MM.1S (cell line): ENCODE measurements around the gene MRPS2.
"Not testable (repeated sequence)": the region's sequence is repeated elsewhere in the genome, so short reads cannot be mapped to it uniquely, and the experiment has no call there.

Source experiments
- DNase-seq: peaks from one replicate; pipeline ENCODE4 v3.0.0-alpha.2; 2015
- H2AFZ ChIP-seq: fragments of 300-600 bp; sonication (generic); 2 replicates; pipeline ENCODE4 v1.6.0; 2016; ENCODE audit warnings: antibody characterized with exemption, low read length
- H3F3A ChIP-seq: fragments of 300-600 bp; sonication (generic); 2 replicates; pipeline ENCODE4 v1.6.1; 2016; ENCODE audit warnings: mild to moderate bottlenecking, antibody characterized with exemption, low read length, moderate library complexity, mixed read lengths; ENCODE audit not compliant: insufficient read depth
- H3K27ac ChIP-seq: fragments of 300-600 bp; sonication (generic); 2 replicates; pipeline ENCODE4 v1.5.1; 2016; ENCODE audit warnings: mild to moderate bottlenecking, low read length
- H3K27me3 ChIP-seq: fragments of 300-600 bp; sonication (generic); replicated peaks from 2 replicates; pipeline ENCODE4 v1.6.0; 2016; ENCODE audit warnings: low read length; ENCODE audit not compliant: insufficient read depth
- H3K36me3 ChIP-seq: fragments of 300-600 bp; sonication (generic); replicated peaks from 2 replicates; pipeline ENCODE4 v1.6.1; 2016; ENCODE audit warnings: mild to moderate bottlenecking, low read length, mixed read lengths; ENCODE audit not compliant: insufficient read depth
- H3K4me1 ChIP-seq: fragments of 300-600 bp; sonication (generic); 2 replicates; pipeline ENCODE4 v1.6.1; 2016; ENCODE audit warnings: low read length, mixed read lengths
- H3K4me2 ChIP-seq: fragments of 300-600 bp; sonication (generic); 2 replicates; pipeline ENCODE4 v1.6.0; 2016; ENCODE audit warnings: low read depth, low read length
- H3K4me3 ChIP-seq: fragments of 300-600 bp; sonication (generic); 2 replicates; pipeline ENCODE4 v1.5.1; 2016; ENCODE audit warnings: low read length, mixed read lengths
- H3K79me2 ChIP-seq: fragments of 300-600 bp; sonication (generic); 2 replicates; pipeline ENCODE4 v1.6.1; 2016; ENCODE audit warnings: mixed run types, low read length, mixed read lengths
- H3K9ac ChIP-seq: fragments of 300-600 bp; sonication (generic); 2 replicates; pipeline ENCODE4 v1.6.1; 2016; ENCODE audit warnings: low read length, mixed read lengths
- H3K9me2 ChIP-seq: fragments of 300-600 bp; sonication (generic); replicated peaks from 2 replicates; pipeline ENCODE4 v1.6.1; 2016; ENCODE audit warnings: mild to moderate bottlenecking, low read length, mixed read lengths; ENCODE audit not compliant: insufficient read depth
- H3K9me3 ChIP-seq: fragments of 300-600 bp; sonication (generic); replicated peaks from 2 replicates; pipeline ENCODE4 v1.6.1; 2016; ENCODE audit warnings: mild to moderate bottlenecking, low read length, mixed read lengths; ENCODE audit not compliant: insufficient read depth
- H4K20me1 ChIP-seq: fragments of 300-600 bp; sonication (generic); 2 replicates; pipeline ENCODE4 v1.6.1; 2016; ENCODE audit warnings: mild to moderate bottlenecking, low read length, moderate library complexity, mixed read lengths; ENCODE audit not compliant: insufficient read depth
- EZH2 ChIP-seq: fragments of 300-600 bp; sonication (generic); optimal IDR thresholded peaks from 2 replicates; pipeline ENCODE3; 2017; ENCODE audit warnings: low read depth, mild to moderate bottlenecking, antibody characterized with exemption, low read length, mixed read lengths
- EZH2phosphoT487 ChIP-seq: fragments of 300-600 bp; sonication (generic); IDR thresholded peaks from 2 replicates; pipeline ENCODE4 v1.6.1; 2018; ENCODE audit warnings: antibody characterized with exemption, low read length
- TF ChIP-seq, protein P1 (sequence below): fragments of 300-600 bp; sonication (generic); IDR thresholded peaks from 2 replicates; pipeline ENCODE4 v1.5.1; 2016; ENCODE audit warnings: antibody characterized with exemption, low read length, mixed read lengths

Gene MRPS2

DNA sequence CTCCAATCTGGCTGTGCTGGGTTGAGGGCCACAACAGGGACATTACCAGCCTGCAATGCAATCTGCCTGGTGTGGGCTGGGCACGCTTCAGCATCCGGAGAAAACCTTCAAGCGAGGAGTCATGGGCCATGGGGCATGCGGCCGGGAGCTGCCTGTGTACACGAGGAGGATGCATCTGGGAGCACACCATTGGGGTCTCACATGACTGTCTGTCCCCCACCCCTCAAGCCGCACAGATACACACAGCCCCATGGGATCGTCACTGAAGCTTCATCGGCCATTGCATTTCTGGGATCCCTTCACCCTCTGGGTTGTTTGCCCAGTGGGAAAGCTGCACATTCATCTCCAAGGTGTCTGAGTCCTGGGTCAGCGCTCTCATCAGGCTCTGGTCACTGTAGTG is 30.6 kb downstream of the MRPS2 start:
- no peak for TF ChIP-seq EZH2
- TF ChIP-seq, protein P1, sequence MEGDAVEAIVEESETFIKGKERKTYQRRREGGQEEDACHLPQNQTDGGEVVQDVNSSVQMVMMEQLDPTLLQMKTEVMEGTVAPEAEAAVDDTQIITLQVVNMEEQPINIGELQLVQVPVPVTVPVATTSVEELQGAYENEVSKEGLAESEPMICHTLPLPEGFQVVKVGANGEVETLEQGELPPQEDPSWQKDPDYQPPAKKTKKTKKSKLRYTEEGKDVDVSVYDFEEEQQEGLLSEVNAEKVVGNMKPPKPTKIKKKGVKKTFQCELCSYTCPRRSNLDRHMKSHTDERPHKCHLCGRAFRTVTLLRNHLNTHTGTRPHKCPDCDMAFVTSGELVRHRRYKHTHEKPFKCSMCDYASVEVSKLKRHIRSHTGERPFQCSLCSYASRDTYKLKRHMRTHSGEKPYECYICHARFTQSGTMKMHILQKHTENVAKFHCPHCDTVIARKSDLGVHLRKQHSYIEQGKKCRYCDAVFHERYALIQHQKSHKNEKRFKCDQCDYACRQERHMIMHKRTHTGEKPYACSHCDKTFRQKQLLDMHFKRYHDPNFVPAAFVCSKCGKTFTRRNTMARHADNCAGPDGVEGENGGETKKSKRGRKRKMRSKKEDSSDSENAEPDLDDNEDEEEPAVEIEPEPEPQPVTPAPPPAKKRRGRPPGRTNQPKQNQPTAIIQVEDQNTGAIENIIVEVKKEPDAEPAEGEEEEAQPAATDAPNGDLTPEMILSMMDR: no peak
- TF ChIP-seq EZH2phosphoT487: no peak
- no peak overlapping the region for H3K4me2 ChIP-seq
- H3K9me2 ChIP-seq: no peaks in the 10 kb centered on the region
- no peaks in the 10 kb centered on the region for H3K27me3 ChIP-seq
- no peak overlapping the region for H3K27ac ChIP-seq
- H4K20me1 ChIP-seq: no peaks in the 10 kb centered on the region
- no peaks in the 10 kb centered on the region for H3F3A ChIP-seq
- H3K36me3 ChIP-seq: no peaks in the 10 kb centered on the region
- H3K9ac ChIP-seq: no peak overlapping the region
- DNase-seq: no peak
- H2AFZ ChIP-seq: no peak overlapping the region
- H3K79me2 ChIP-seq: no peaks in the 10 kb centered on the region
- H3K4me1 ChIP-seq: peaks cover 1% of the 10 kb centered on the region; the same call in 1 of the 2 replicates
- H3K4me3 ChIP-seq: no peak overlapping the region
- no peaks in the 10 kb centered on the region; the same call in 1 of the 2 replicates for H3K9me3 ChIP-seq

GRCh38 chr9:135533113-135533512 is 32.6 kb downstream of the MRPS2 start:
- Histone ChIP-seq H3K4me1 (peaks cover 6% of the 10 kb centered on the region; the same call in 1 of the 2 replicates), H3K9me3 (no peaks in the 10 kb centered on the region; the same call in 1 of the 2 replicates), H2AFZ (no peak overlapping the region), H3K27me3 (peaks cover 4% of the 10 kb centered on the region), H3K9me2 (no peaks in the 10 kb centered on the region), H4K20me1 (no peaks in the 10 kb centered on the region), H3F3A (no peaks in the 10 kb centered on the region), H3K4me3 (no peak overlapping the region), H3K9ac (no peak overlapping the region), H3K4me2 (no peak overlapping the region), H3K36me3 (no peaks in the 10 kb centered on the region), H3K27ac (no peak overlapping the region), H3K79me2 (no peaks in the 10 kb centered on the region)
- TF ChIP-seq, protein P1: no peak
- TF ChIP-seq EZH2: no peak
- no peak for TF ChIP-seq EZH2phosphoT487
- no peak for DNase-seq

DNA sequence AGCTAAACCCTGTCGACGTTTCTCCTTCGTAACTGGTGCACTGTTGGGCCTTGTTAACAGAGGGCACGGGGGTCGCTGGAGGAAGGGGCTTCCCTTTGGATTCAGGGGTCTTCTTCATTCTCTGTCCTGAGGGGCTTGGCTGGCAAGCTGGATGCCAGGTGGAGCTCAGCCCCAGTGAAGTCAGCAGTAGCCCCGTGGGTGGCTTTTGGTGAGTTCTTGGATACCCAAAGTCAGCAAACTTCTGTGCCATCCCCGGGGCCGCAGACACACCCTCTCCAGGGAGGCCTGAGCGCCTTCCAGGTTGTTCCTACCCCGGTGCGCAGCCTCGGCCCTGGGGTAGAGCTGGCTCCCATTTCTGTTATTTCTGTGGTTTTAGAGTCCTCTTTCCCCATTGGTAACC is 33.2 kb downstream of the MRPS2 start:
- H3K9ac ChIP-seq: no peak overlapping the region
- no peaks in the 10 kb centered on the region; the same call in 1 of the 2 replicates for H3K9me3 ChIP-seq
- TF ChIP-seq EZH2: no peak
- no peak for TF ChIP-seq EZH2phosphoT487
- TF ChIP-seq, protein P1: no peak
- no peak overlapping the region for H3K4me3 ChIP-seq
- H3K36me3 ChIP-seq: no peaks in the 10 kb centered on the region
- H3K9me2 ChIP-seq: no peaks in the 10 kb centered on the region
- no peaks in the 10 kb centered on the region for H3K79me2 ChIP-seq
- no peak overlapping the region for H3K27ac ChIP-seq
- no peak for DNase-seq
- H4K20me1 ChIP-seq: no peaks in the 10 kb centered on the region
- peaks cover 10% of the 10 kb centered on the region for H3K27me3 ChIP-seq
- H3K4me1 ChIP-seq: peaks cover 6% of the 10 kb centered on the region; the same call in 1 of the 2 replicates
- H3F3A ChIP-seq: no peaks in the 10 kb centered on the region
- no peak overlapping the region for H2AFZ ChIP-seq
- no peak overlapping the region for H3K4me2 ChIP-seq

DNA sequence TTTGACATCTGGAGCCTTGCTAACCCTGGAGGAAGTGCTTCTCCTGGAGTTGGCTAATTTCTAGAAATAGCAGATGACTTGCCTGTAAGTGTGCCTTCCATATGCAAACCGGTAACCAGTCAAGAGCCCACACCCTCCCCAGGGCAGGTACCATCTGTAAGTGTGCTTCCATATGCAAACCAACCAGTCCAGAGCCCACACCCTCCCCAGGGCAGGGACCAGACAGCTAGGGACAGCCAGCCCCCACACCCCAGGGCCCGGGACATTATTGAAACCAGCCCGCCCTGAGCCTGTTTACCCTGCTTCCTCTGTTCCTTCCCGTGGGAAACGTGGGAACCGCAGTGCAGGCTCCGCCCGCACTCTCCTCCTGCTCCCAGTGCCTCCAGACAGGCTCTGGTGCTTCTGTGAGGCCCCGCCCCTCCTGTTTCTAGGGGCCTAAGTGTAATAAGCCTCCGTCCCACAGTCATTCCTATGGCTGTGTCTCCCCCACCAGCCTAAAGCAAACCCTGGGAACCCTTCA is 33.8 kb downstream of the MRPS2 start:
- not testable (repeated sequence) for H3K9me2 ChIP-seq, H3K27ac ChIP-seq, H4K20me1 ChIP-seq, H3F3A ChIP-seq, H3K79me2 ChIP-seq, H3K4me2 ChIP-seq, DNase-seq, H3K36me3 ChIP-seq, H3K9me3 ChIP-seq, H3K9ac ChIP-seq, H2AFZ ChIP-seq, H3K4me3 ChIP-seq, H3K4me1 ChIP-seq
- peaks cover 14% of the 10 kb centered on the region for H3K27me3 ChIP-seq

DNA sequence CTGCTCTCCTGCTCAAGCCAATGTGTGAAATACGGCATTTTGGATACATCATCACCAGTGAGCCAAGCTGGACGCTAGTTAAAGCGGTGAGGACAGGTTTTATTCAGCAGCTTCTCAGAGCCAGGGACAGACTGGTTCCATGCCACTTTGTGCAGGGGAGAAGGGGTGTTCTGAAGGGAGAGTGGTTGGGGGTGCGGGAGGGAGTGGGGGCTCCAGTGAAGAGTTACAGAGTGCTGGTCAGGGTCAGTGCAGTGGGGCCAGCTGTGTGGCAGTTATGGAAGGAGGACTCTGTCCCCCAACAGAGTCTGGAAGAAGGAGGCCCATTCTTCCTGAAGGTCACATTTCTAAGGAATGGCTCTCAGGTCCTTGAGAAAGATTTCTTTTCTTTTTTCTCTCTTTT is 34.3 kb downstream of the MRPS2 start:
- not testable (repeated sequence) for H3F3A ChIP-seq, H3K4me1 ChIP-seq, H3K4me3 ChIP-seq, H3K27ac ChIP-seq, H3K9me3 ChIP-seq, H2AFZ ChIP-seq, DNase-seq, H3K4me2 ChIP-seq, H3K36me3 ChIP-seq, H3K79me2 ChIP-seq, H3K9me2 ChIP-seq, H3K9ac ChIP-seq, H4K20me1 ChIP-seq
- H3K27me3 ChIP-seq: peaks cover 14% of the 10 kb centered on the region

GRCh38 chr9:135535631-135536030 is 35.1 kb downstream of the MRPS2 start:
- H3K27me3 ChIP-seq: peaks cover 14% of the 10 kb centered on the region
- H3K36me3 ChIP-seq, H3K4me2 ChIP-seq, H3K9ac ChIP-seq, H3K4me3 ChIP-seq, H3K27ac ChIP-seq, H2AFZ ChIP-seq, H3K79me2 ChIP-seq, H3K4me1 ChIP-seq, H3F3A ChIP-seq, H3K9me2 ChIP-seq, DNase-seq, H3K9me3 ChIP-seq, H4K20me1 ChIP-seq: not testable (repeated sequence)
